ENCODE results near the gene NPM3.

The NPM3 gene

DNA sequence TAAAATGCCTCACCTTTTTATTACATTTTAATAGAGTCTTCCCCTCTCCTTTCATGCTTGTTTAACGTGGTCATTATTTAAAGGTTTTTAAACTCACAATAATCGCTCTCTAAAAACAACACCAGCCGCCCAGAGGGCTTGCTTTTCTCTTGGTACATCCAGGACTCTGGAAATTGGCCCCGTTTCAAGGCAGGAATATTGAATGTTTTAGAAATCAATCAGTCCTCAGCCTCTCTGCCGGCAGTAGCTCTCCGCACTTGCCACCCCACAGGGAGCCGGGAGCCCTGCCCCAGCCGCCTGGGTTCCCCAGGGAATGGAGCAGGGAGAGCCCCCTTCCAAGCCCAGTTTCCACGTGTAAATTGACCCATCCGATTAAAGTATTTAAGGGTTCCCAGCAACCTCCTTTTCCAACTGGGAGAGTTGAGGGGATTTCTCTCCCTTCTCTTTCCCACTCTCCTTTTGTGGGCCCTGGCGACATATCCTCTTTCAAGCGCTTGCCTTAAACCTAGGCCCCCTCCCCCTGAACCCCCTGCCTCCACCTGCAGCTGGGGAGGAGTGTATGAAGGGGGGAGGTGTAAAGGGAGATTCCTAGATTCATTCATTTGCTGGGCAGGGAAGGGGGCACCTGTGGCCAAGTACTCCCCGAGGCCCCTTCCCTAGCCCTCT lies 9.2 kb downstream of the NPM3 start:
- no peak for DNase-seq

DNA sequence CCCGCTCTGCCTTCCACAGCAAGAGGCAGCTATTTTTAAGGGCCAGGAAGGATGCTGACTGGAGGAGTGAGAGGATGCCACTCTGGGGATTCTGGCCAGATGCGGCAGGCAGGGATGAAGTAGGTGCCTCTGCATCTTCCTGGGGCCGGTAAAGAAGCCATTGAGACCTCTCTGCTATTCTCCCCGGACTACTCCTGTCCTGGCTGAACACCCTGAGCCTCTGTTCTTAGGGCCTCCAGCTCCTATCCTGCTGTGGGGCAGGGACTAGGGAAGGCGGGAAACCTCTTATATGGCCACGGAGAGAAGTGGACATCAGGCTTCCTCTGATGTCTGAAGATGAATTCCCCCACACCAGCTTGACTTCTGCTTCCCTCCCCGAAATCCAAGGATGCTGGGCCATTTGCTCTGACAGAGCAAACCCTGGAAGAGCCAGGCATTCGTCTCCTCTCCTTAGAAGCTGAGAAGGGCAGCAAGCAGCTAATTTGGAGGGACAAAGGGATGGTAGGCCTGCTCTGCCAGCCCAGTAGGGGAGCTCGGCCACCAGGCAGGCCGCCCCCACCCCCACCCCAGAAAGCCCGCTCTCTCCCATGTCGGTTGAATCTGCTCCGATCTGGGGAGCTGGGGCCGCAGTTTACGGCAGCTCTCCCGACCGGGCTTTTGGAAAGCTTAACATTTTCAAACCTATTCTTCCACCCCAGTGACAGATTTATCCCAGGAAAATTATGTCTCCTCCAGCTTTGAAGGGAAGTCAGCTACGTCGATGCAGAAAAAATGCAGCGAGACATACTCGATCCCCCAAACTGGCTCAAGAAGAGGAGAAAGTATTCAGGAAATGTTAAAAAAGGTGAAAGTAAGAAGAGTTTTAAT lies 10.1 kb downstream of the NPM3 start:
- no peak for DNase-seq

DNA sequence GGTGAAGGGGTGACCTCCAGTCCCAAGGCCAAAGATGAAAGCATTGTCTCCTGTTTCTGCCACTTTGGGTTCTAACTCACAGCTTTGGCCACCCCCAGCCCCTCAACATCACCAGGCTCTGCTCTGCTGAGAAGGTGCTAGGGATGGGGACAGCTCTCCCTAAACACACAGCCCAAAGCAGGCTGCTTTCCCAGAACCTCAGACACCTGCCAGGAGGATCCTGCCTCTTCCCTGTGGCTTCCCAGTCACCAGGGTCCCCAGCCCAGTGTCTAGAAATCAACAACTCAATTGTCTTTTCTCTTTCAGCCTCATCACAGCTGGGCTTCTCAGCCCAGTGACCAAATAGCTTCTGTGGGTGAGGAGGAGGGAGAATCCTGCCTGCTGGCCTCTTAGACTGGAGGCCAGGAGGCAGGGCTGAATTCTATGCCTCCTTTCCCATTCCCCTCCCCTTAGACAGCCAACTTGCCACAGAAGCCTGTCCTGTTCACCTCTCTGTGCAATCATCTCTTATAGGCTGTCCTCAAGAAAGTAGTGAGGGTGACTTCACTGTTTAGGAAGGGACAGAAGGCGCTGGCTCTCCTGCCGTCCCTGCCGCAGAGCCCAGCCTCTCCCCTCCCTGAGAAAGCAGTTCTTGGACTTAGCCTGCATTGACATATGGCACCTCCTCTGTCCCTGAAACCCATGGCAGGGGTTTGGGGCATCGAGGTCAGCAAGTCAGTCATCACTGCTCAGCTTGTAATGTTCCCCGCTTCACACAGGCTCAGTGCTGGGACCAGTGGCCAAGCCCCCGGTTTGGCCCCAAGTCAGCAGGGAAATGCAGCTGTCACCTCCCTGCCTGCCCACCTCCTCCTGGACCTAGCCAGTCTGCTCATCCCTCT lies 11.0 kb downstream of the NPM3 start:
- no peak for DNase-seq

DNA sequence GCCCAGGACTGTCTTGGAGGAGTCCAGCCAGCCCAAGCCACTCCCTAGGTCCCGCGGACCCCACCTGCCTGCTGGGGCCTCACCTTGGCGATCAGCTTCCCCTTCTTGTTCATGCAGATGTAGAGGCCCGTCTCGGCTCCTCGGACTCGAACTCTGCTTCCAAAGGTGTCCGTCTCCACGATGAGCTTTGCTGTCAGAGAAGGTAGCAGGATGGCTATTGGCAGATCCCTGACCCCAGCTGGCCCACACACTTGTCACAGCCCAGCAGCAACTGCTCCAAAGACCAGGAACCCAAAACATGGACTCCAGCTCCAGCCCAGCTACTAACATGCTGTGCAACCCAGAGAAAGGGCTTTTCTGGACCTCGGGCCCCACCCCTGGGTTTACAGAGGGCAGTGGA lies 11.9 kb downstream of the NPM3 start:
- no peak for DNase-seq

DNA sequence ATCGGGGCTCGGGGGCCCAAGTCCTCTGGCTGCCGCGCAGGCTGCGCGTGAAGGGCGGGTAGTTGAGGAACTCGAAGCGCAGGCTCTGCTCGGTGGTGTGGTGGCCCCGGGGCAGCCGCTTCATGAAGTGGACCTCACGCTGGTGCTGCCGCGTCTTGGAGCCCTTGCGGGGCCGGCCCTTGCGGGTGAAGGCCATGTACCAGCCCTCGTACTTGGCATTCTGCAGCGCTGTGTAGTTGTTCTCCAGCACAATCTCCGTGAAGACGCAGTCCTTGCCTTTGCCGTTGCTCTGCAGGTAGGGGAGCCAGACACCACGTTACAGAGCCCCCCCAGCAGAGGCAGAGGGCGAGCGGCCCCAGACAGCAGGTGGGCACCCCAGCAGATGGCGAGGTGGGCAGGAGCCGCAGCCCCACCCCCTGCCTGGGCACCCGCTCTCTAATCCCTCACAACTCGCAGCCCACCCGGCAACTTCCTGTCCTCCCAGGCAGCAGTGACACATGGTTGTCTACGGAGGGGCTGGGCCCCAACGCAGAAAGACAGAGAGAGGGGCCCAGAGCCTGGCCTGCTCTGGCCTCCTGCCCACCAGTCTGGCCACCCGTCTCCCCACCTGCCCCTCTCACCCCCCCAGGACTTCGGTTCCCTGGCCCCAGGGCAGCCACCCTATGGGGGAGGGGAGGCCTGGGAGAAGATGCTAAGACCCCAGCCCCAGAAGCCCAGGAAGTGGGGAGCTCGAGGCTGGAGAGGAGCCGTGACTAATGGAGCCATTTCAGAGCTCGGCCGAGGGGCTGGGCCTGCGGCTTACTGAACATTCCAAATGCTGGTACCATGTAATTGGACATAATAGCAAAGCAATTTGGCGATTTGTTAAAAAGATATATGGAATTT lies 12.7 kb downstream of the NPM3 start:
- no peak for DNase-seq

DNA sequence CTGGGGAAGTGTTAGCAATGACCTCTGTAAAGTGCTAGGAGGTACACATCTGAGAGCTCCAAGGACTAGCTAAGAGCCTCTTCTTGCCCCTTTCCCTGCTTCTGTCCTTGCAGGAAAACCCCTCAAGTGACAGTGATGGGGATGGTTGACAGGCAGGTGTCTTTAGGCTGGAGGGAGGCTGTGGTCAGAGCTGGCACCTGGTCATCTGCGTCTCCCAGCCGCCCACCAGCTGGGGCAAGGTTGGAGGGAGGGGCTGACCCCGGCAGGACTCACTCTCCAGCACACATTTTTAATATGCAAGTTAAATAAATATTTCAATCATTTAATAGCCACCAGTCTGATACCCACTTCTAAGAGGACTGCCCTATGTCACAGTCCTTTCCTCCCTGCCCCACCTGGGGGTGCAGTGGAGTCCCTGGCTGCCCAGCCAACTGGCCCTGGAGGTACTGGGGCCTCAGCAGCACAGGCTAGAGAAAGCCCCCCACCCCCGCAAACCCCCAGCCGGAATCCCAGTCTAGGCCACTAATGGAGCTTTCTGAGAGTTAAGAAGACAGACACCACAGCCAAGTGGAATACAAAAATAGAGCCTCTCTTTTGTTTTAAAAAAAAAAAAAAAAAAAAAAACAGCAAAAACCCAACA lies 13.6 kb downstream of the NPM3 start:
- DNase-seq, result no peak

DNA sequence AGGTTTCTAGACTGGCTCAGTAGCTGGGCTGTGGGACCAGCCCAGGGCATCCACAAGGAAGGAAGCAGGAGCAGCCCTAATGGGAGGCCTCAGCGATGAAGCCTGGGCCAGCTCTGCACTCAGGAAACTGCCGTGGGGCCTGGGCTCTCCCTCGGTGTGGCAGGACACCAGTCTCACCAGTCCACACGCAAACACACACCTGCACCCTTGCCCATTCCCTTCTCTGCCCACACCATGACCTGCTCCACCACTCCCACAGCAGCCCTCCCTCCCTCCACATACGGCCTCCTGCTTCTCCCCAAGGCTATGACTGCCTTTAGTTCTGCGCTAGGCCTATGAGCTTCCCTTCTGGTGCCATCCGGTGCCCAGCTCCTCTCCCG lies 14.5 kb downstream of the NPM3 start:
- no peak for DNase-seq

DNA sequence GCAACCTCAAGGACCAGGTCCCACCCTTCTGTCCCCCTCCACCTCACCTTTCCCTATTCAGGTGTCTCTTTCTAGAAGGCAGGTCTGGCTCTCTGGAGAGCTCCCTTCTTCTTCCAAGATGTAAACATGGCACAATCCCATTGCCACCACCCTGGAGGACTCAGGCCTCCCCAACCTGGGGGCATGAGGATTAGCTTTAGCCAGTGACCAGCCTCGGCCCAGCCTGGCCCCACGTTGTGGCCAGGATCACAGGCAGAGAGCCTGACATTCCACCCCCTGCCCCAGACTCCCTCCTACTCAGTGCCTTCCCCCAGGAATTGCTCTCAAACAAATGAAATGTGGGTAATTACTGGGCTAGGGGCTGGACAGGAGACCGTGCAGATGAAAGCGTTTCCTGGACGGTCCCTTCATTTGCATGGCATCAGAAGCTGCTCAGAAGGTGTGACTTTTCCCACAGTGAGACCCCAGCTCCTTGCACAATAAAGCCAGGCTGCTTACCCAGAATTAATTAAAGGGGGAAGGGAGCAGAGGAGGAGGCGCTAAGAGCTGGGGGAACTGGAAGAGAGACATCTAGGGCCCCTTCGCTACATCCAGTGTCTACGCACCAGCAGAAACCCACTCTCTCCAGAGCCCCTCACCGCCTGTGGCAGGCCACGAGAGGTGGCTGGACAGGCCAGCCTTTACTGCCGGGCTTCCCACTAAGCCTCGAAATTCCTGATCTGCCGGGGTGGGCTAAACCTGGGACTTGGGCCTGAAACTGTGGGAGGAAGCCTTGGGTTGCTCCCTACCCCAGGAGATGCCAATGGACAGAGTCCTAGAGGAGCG lies 15.1 kb downstream of the NPM3 start:
- DNase-seq, result no peak

DNA sequence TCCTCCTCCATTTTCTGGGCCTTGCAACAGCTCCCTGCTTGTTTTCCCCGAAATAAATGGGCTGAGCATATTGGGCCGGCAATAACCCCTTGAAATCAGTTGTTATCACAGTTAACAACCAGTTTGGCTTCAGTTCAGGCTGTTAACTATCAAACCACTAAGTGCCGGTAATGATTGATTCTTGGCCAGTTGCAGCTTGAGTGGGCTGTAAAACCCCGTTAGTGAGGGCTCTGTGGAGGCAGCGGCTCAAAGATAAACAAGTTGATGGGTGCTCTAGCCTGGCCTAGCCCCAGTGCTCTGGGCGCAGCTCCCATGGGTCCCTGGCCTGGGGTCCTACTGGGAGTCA lies 15.7 kb downstream of the NPM3 start:
- DNase-seq, result no peak

DNA sequence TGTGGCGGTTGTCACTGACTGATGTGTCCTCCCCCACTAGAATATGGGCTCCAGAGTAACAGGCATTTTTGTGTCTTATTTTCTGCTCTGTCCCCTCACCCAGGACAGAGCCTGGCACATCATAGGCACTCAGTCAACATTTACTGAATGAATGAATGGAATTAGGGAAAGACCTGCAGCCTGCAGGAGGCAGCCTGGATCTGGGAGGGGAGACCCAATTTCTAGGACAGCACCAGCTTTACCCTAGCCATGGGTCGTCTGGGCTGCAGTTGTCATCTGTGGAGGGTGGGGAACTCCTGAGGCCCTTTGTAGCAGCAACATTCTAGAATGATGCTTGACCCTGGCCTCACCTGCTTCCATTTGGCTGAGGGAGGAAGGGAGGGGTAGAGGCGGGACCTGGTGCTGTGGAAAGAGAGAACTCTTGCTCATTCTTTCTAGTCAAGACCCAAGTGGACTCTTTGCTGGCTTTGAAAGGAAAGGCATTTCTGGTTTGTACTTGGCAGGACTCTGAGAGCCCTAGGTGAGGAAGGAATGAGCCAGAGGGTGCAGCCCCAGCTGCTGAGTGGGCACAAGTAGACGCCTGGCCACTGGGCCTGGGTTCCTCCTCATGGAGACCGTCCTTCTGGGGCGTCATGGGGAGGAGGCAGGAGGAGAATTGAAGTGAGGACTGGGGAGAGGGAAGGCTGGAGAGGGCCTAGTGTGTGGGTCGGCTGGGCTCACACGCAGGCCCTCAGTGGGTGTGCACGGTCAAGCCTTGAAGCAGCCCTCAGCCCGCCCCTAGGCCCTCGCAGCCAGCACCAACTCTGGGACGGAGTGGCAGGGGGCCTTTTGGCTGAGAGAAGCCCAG lies 16.3 kb downstream of the NPM3 start:
- DNase-seq, result no peak

DNA sequence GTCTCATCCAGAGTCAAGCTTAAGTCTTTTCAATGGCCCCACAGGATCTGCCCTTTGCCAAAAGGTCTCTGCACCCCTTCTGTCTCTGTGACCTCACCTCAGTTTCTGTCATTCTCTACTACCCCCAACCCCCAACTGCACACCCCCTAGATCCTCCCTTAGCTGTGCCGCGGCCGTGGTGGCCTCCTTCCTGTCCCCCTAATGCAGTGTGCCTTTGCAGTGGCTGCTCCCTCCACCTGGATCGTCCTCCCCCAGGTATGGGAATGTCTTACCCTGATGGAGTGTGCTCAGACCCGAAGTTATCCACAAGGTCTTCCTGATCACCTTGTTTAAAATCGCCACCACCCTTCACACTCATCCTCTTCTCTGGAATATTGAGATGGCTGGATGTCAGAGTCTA lies 16.9 kb downstream of the NPM3 start:
- no peak for DNase-seq

DNA sequence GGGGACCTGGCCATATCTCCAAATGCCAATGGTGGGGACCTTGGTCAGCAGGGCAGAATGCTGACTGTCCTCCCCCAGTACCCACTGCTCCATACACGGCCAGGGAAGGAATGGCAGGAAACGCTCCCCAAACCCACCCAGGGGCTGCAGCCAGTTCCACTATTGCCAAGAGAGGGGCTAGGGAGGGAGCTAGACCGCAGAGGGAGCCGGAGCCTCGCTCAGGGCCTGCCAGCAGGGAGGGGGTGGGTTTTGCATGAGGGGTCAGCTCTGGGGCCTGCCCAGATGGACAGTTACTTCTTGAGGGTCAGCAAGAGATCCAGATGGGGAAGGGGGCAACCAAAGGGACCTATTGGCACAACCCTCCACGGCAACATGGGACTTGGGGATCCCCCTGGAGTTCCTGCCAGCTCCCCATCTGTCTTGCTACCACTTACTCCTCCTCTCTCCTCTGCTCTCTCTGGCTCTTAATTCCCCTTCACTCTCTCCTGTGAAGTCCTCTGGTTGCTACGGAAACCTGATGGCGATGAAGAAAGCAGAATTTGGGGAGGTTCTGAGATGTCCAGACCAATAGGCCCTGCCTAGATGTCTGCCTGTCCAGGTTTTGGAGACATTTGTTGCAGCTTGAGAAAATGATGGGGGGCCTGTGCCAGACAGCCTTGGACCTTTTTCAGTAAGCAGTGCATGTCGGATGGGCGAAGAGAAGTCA lies 20.0 kb downstream of the NPM3 start:
- no peak for DNase-seq

DNA sequence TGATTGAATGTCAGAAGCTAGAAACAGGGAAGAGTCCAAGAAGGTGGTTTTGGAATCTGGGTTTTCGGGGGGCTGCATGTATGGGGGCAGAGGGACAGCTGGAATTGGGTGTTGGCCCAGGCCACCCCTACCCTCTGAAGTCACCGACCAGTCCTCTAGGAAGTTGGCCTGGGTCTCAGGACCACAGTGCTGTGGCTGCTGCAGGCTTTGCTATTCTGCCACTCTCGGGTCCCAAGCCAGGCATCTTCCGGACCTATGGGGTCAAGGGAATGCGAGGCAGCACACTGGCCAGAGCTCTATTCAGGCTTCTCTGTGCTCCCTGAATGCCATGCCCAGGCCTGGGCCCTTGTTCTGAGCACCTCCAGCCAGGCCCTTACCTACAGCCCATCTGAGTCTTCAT lies 20.5 kb downstream of the NPM3 start:
- DNase-seq, result no peak

DNA sequence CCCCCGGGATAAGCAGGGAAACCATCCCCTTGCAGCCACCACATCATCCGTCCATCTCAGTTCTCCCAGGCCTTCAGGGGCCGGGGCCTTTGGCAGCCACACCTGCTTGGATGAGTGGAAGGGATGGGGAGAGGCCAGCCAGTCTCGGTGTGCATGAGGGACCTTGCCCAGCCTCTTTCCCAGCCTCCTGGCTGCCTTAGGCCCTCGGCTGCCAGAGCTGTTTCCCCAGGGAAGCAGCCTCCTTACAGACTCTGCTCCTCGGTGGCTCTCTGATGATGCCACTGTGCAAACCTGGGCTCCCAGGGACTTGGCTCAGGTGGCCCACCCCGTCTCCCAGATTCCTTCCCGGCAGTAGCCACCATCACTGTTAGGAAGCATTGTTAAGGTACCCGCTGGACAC lies 22.0 kb downstream of the NPM3 start:
- DNase-seq, result no peak

DNA sequence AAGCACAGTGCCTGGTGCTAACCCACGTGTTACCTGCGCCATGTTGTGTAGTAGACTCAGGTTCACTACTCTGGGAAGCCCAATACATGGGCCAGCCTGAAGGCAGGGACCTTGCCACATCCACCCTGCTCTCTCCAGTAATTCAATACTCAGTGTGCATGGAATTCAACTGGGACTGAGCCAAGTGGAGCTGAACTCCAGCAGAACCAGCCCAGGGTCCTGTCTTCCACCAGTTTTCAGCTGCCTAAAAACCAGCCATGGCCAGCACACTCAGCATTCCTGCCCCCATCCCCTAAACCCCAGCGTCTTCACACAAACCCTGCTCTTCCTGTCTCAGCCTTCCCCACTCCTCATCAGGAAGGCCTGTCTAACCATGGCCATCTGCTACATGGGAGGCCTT lies 22.7 kb downstream of the NPM3 start:
- no peak for DNase-seq

DNA sequence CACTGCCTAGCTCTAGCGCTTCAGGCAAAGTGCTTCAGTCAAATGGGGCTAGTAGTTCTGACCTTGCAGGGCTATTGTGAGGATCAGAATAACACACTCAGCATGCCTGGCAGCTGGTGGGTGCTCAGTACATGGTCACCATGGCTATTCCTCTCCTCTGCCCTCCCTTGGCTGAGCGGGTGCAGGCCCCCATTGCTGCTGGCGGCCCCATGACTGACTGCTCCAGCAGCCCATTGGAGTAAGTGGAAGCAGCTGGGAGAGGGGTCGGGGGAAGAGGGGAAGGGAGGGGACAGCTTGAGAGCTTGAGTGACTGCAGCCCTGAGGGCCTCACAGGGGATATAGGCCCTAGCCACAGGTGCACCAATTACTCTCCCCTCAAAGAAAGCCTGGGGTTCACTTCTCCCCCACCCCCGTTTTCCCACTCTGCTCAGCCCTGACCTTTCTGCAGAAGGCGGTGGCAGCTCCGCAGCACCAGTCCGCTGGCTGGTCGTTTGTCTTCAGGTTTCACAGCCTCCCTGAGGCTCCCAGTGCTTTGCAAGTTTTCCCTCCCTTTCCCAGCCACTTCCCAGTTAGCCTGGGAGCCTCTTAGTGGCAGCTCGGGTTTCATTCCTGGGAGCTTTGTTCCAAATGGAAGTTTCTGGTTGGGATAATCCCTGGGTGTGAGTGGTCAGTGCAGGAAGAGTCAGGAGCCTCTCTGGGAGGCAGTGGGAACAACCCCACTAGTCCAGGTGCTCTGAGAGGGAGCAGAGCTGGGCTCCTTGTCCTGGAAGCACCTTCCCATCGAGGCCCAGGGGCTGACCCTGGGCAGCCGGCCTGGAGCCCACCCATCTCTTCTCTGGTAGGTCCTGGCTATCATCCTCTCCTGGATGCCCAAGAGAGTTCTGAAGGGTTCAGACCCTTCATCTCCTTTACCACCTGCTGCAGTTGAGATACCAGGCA lies 23.7 kb downstream of the NPM3 start:
- no peak for DNase-seq

DNA sequence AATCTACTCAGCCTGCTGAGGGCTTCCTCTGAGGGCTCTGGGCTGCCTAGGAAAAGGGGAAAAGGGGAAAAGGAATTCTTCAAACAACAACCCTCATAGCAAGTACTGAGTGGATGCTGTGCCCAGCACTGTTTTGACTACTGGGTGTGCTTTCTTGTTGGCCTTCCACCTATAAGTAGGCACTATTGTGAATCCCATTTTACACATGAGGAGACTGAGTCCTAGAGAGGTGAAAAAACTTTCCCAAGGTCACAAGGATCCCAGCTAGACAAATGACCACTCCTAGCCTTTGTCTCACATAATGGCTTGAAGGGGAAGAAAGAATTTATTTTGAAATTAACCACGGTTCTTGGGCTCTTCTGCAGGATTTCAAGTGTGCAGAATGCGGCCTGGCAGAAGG lies 24.4 kb downstream of the NPM3 start:
- no peak for DNase-seq

DNA sequence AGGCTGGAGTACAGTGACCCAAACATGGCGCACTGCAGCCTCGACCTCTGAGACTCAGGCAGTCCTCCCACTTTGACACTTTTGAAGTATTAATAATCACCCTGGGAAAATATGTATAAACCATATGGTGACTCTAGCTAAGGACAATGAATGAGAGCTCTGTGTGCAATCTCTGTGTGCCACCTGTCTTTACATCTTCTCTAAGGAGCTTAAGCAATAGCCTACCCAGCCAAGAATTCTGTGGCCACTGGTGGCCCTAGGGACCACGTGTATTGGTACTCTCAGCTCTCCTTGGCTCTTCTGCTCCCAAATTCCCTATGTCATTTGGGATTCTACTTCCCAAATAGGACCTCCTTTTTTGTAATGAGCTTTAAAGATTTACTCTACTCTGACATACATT lies 31.0 kb downstream of the NPM3 start:
- DNase-seq, result no peak
